ENCODE measurements around the gene PDE3A.

DNA sequence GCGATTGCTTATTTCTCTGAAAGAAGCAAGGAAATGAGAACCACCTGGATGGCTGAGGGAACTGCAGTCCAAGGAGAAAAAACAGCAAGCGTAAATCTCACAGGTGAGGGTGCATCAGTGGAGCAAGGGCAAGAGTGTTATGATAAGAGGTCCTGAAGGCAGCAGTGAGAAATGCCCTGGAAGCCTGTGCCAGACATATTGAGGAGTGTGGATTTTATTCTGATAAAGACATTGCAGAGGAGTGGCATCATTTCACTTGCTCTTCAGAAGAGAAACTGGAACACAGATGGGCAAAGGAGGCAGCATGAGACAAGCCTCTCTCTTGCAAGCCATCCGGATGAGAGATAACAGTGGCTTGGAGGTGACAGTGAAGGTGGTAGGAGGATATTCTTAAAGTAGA lies 78.5 kb downstream of the PDE3A start:
- TF ChIP-seq JUND (IDR thresholded peaks at IDR 0.05) (no peak), SIN3A (IDR thresholded peaks at IDR 0.05; ENCODE audit: borderline replicate concordance, low read depth, low read length) (no peak), POLR2AphosphoS5 (IDR thresholded peaks at IDR 0.05; ENCODE audit: low read depth, low read length) (no peak), EZH2phosphoT487 (IDR thresholded peaks at IDR 0.05; ENCODE audit: borderline replicate concordance, low read depth) (no peak), FOXJ3 (CRISPR knock-in tag; IDR thresholded peaks at IDR 0.05) (no peak), FOXM1 (IDR thresholded peaks at IDR 0.05; ENCODE audit: low read depth) (no peak)
- TF ChIP-seq, protein P1, sequence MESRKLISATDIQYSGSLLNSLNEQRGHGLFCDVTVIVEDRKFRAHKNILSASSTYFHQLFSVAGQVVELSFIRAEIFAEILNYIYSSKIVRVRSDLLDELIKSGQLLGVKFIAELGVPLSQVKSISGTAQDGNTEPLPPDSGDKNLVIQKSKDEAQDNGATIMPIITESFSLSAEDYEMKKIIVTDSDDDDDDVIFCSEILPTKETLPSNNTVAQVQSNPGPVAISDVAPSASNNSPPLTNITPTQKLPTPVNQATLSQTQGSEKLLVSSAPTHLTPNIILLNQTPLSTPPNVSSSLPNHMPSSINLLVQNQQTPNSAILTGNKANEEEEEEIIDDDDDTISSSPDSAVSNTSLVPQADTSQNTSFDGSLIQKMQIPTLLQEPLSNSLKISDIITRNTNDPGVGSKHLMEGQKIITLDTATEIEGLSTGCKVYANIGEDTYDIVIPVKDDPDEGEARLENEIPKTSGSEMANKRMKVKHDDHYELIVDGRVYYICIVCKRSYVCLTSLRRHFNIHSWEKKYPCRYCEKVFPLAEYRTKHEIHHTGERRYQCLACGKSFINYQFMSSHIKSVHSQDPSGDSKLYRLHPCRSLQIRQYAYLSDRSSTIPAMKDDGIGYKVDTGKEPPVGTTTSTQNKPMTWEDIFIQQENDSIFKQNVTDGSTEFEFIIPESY (IDR thresholded peaks at IDR 0.05; ENCODE audit: borderline replicate concordance, low read depth) = no peak
- TF ChIP-seq, protein P2, sequence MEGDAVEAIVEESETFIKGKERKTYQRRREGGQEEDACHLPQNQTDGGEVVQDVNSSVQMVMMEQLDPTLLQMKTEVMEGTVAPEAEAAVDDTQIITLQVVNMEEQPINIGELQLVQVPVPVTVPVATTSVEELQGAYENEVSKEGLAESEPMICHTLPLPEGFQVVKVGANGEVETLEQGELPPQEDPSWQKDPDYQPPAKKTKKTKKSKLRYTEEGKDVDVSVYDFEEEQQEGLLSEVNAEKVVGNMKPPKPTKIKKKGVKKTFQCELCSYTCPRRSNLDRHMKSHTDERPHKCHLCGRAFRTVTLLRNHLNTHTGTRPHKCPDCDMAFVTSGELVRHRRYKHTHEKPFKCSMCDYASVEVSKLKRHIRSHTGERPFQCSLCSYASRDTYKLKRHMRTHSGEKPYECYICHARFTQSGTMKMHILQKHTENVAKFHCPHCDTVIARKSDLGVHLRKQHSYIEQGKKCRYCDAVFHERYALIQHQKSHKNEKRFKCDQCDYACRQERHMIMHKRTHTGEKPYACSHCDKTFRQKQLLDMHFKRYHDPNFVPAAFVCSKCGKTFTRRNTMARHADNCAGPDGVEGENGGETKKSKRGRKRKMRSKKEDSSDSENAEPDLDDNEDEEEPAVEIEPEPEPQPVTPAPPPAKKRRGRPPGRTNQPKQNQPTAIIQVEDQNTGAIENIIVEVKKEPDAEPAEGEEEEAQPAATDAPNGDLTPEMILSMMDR (IDR thresholded peaks at IDR 0.05) = no peak
- TF ChIP-seq, protein P3, sequence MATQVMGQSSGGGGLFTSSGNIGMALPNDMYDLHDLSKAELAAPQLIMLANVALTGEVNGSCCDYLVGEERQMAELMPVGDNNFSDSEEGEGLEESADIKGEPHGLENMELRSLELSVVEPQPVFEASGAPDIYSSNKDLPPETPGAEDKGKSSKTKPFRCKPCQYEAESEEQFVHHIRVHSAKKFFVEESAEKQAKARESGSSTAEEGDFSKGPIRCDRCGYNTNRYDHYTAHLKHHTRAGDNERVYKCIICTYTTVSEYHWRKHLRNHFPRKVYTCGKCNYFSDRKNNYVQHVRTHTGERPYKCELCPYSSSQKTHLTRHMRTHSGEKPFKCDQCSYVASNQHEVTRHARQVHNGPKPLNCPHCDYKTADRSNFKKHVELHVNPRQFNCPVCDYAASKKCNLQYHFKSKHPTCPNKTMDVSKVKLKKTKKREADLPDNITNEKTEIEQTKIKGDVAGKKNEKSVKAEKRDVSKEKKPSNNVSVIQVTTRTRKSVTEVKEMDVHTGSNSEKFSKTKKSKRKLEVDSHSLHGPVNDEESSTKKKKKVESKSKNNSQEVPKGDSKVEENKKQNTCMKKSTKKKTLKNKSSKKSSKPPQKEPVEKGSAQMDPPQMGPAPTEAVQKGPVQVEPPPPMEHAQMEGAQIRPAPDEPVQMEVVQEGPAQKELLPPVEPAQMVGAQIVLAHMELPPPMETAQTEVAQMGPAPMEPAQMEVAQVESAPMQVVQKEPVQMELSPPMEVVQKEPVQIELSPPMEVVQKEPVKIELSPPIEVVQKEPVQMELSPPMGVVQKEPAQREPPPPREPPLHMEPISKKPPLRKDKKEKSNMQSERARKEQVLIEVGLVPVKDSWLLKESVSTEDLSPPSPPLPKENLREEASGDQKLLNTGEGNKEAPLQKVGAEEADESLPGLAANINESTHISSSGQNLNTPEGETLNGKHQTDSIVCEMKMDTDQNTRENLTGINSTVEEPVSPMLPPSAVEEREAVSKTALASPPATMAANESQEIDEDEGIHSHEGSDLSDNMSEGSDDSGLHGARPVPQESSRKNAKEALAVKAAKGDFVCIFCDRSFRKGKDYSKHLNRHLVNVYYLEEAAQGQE (IDR thresholded peaks at IDR 0.05; ENCODE audit: low read depth, low read length) = no peak
- TF ChIP-seq, protein P4, sequence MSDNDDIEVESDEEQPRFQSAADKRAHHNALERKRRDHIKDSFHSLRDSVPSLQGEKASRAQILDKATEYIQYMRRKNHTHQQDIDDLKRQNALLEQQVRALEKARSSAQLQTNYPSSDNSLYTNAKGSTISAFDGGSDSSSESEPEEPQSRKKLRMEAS (IDR thresholded peaks at IDR 0.05; ENCODE audit: low read depth) = no peak
- TF ChIP-seq, protein P5, sequence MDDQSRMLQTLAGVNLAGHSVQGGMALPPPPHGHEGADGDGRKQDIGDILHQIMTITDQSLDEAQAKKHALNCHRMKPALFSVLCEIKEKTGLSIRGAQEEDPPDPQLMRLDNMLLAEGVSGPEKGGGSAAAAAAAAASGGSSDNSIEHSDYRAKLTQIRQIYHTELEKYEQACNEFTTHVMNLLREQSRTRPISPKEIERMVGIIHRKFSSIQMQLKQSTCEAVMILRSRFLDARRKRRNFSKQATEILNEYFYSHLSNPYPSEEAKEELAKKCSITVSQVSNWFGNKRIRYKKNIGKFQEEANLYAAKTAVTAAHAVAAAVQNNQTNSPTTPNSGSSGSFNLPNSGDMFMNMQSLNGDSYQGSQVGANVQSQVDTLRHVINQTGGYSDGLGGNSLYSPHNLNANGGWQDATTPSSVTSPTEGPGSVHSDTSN (IDR thresholded peaks at IDR 0.05) = no peak
- TF ChIP-seq, protein P6, sequence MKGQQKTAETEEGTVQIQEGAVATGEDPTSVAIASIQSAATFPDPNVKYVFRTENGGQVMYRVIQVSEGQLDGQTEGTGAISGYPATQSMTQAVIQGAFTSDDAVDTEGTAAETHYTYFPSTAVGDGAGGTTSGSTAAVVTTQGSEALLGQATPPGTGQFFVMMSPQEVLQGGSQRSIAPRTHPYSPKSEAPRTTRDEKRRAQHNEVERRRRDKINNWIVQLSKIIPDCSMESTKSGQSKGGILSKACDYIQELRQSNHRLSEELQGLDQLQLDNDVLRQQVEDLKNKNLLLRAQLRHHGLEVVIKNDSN (IDR thresholded peaks at IDR 0.05; ENCODE audit: borderline replicate concordance, low read depth) = no peak
- TF ChIP-seq, protein P7, sequence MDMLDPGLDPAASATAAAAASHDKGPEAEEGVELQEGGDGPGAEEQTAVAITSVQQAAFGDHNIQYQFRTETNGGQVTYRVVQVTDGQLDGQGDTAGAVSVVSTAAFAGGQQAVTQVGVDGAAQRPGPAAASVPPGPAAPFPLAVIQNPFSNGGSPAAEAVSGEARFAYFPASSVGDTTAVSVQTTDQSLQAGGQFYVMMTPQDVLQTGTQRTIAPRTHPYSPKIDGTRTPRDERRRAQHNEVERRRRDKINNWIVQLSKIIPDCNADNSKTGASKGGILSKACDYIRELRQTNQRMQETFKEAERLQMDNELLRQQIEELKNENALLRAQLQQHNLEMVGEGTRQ (IDR thresholded peaks at IDR 0.05; ENCODE audit: borderline replicate concordance, low read depth, low read length) = no peak

Data from SK-N-SH (cell line).